ENCODE results near the gene OSBPL10.

The OSBPL10 gene

DNA sequence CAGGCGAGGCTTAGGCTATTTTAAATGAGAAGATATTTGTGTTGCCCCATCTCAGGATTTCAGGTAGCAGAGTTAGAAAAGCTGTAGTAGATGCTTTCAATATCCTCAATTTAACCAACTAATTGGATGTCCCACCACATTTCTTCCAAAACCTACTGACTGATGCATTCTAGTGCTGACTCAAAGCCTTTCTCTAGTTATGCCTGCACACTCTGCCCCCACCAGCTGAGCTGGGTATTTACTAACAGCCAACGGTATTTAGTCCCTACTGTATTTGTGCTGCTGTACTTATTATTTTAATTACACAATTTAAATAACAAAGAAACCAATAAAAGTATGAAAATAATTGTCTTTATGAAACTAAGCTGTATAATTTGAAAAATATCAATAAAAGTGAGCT lies 139.5 kb downstream of the OSBPL10 start:
- no peak for DNase-seq

DNA sequence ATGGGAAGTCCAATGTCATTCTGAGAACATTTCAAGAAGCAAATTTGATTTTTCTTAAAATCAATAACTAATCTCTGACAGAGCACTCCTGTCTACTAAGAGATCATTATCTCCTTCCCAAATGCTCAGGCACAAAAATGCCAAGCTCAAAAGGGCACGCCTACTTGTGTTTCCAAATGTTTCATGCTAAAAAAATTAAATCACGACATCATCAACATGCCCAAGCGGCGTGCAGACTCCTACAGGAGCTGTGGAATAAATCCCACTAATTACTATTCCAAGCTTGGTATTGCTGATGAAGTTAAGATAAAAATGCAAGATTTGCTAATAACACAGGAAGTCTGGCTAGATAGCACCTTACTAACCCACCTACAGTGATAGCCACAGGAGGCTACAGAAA lies 140.8 kb downstream of the OSBPL10 start:
- DNase-seq: no peak

DNA sequence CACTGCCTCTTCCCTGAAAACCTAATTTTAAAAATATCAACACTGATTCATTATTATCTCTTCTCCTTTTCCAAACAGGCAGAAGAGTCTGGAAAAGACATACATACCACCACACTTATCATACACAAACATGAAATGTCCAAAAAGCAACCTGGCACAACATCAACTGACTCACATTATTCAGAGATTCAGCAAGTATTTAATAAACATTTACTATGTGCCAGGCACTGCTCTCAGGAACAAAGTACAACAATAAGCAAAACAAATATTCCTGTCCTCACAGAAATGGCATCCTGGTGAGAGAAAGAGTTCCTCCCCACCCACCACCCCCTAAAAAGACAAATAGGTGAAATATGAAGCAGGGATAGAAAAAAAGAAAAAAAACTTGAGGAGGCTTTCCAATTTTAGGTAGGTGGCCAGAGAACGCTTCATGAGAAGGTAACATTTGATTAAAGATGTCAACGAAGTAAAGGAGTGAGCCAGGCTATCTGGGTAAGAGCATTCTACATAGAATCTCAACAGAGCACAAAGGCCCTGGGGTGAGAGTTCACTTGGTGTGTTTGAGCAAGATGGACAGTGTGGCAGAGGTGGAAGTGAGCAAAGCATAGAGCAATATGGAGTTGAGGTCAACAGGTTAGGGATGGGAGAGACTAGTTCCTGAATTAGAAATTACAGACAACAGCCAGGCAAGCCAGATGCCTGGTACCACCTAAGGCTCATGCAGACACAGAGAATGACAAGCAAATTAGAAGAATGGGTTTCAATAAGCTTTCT lies 141.7 kb downstream of the OSBPL10 start:
- no peak for DNase-seq

DNA sequence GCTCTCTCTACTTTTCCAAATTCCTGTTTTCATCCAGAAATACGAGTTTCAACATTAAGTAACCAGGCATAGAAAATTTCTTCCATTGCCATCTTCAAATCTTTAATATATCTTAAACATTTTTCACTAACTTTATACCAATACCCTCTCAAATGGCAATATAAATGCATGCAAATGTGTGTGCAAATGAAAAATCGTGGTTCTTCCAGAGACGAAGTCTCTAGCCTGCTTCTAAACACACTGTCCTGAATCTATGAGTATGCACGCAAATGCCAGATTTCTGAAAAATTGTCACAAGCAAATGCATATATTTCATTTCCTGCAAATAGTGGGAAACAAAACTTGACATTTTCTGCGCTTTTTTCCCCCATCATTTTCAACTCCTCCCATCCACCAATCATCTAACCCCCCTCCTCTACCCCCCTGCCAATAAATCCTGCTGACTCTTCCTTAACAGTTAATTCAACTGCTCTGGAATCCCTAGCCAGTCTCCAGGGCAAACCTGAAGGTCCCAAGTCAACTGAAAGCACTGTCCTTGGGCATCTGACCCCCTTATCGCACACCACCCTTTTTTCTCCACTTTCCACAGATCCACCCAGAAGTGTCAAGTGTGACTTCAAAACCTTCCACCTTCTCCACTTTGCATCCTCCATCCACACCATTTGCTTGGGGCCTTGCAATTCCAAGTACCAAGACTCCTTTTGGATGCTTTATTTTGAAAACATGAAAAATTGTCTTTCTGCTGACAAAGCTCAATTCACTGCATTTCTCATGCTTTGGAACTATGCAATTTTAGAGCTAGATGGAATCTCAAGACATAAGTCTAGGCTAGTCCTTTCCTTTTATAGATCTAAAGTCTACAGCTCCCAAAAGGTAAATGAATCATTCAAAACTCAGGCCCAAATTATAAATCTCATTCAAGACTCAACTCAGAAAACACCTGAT lies 144.7 kb downstream of the OSBPL10 start:
- DNase-seq: no peak

DNA sequence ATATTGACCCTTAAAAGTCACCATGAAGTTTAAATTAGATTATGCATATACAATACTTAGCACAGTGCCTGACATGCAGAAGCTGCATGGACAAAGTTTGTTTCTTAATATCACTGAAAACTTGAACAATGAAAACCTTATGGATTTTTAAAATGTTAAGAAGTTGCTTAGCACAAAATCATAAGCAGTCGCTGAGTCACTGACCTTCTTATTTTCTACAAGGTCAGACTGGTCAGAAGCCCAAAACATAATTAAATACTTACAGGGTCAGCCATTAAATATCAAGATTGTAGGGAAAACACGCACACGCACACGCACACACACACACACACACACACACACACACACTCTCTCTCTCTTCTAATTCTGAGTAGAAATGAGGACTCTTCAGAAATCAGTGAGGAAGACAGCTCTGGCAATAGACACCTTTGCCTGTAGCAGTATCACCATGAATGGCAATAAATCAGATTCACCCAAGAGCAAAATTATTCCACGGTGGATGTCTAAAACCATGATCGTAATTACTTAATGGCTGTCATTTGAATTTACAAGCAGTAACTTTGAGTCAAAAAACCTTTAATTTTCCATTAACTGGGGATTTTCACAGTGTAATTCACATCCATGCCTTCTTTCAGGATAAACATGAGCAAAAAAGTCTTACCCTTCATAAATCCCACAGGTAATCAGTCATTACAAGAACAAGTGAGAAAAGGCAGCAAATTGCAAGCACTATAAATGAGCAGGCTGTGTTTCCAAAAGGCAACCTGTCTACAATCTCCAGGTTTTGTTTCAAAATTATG lies 147.5 kb downstream of the OSBPL10 start:
- no peak for DNase-seq

DNA sequence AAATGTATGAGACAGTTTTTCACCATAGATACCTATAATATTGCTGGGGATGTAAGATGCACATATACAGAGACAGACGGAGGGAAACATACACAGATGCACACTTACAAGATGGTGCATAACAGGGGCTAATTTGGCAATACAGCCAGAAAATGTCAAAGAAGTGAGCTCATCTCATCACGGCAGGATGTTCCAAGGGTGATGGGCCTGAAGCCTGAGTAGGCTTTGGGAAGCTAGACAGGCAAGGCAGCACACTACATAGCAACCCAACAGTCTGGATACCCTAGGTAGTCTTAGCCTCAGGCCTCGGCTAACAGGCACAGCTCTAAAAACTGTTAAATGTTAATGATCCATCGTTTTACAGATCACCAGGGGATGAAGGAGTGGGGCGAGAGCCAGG lies 148.5 kb downstream of the OSBPL10 start:
- DNase-seq: no peak

DNA sequence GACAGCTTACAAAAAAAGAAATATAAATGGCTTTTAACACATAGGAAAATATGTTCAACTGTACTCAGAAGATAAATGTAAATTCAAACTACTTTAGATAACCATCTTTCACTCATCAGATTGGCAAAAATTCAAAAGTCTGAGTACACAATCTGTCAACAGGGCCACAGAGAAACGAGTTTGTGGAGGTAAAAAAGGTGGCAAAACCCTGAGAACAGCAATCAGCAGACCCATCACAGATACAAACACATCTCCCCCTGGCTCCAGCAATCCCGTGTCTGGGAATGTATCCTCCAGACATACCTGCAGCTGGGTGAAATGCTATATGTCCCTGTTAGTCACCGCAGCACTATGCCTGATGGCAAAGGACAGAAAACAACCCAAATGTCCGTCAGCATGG lies 149.5 kb downstream of the OSBPL10 start:
- no peak for DNase-seq

DNA sequence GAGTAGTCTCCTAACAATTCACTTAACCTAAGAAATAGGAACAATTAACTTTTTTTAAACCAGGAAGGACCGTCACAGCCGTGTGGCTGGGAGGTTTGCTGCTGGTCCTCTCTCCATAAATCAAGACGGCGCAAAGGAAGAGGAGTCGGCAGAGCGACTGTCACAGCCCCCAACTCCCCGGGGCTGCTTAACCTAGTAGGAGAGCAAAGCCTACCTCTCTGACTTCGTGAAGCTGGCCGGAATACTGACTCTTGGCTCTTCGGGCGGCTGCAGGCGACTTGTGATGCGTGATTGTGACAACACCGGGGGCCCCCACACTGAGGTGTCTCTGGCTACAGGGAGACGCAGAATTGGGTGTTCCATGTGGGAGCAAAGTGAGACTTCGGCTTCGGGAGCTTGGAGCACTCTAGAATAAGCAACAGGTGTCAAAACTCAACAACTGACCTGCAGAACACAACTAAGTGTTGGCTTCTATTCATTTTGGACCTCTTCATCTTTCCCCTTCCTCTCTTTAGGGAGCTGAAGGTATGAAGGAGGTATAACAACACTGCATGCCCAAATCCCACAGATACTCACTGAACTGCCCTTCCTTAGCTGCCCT lies 151.1 kb downstream of the OSBPL10 start:
- no peak for DNase-seq

DNA sequence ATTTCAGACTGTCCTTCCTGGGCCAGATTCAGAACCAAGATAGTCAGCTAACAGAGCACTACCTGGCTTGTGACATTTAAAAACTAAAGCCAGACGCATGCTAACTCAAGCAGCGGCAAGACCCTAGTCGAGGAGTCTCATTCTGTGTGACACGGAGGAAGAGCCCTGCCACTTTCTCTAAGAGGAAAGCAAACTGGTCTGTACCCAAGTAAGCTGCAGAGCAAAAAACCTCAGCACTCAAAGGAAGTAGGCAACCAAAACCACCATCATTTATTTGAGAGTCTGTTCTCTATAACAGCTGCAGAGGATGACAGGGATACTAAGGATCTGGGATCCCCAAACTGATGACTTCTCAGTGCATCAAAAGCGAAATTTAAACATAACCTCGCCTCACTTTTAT lies 152.1 kb downstream of the OSBPL10 start:
- no peak for DNase-seq

DNA sequence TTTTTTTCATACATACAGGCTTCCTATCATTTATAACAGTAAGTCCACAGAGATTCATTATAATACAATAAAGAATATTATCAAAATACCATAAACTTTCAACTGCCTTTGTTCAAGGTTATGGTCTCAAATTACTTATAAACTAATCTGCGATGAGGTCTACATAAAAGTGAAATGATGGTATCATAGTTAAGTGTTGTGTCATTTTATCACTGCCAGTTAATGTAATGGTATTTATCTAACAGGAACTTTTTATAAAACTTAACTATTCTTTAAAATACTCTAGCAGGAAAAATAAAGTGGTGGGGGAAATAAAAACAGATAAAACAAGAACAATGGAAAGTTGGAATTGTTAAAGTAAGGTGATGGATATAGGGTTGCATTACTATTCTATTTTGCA lies 153.1 kb downstream of the OSBPL10 start:
- DNase-seq: no peak

DNA sequence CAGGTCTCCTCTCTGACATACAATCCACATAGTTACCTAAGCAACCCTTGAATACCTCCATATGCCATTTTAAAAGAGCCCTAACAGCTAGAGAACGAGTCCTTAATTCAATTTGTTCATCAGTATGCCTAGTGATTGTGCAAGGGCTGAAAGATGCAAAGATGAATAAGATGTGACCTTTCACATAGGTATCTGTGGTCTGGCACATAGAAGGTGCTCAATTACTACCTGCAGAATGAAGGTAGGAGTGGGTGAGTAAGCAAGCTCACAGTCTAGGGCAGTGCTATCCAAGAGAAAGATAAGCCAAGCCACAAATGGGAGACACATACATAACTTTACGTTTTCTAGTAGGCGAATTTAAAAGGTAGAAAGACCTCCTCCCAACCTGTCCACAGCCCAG lies 157.9 kb downstream of the OSBPL10 start:
- no peak for DNase-seq

DNA sequence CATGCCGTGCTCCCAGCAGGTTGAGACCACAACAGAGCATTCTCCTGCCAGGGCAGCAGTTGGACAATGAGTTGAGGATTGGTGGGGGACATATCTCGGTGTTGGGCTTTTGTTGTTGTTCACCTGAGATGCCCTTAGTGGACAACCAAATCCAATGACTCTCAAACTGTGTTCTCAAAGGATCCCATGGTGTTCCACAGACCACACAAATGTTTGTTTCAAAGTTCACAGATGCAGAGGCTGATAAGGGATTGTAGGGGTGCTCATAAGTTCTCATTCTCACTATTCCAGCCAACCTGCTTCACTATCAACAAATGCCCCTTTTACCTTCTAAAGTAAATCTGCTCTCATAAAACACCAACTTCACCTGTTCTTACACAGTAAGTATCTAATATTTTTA lies 159.9 kb downstream of the OSBPL10 start:
- DNase-seq: no peak

DNA sequence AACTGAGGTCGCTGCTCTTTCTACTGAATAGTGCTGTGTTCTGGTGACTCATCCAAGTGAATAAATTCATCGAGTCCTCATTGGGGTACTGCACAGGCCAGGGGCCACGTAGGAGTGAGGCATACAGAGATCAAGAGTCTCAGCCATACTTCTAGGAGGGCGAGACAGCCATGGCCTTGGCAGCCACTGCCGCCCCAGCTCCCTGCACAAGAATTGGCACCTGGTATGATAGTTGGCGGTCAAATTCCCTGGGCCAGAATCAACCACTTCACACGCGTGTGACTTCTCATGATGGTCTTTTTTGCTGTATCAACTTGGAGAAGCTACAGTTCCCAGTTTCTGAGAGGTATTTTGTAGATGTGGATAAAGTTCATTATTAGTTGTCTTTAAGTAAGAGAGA lies 161.6 kb downstream of the OSBPL10 start:
- DNase-seq: no peak

DNA sequence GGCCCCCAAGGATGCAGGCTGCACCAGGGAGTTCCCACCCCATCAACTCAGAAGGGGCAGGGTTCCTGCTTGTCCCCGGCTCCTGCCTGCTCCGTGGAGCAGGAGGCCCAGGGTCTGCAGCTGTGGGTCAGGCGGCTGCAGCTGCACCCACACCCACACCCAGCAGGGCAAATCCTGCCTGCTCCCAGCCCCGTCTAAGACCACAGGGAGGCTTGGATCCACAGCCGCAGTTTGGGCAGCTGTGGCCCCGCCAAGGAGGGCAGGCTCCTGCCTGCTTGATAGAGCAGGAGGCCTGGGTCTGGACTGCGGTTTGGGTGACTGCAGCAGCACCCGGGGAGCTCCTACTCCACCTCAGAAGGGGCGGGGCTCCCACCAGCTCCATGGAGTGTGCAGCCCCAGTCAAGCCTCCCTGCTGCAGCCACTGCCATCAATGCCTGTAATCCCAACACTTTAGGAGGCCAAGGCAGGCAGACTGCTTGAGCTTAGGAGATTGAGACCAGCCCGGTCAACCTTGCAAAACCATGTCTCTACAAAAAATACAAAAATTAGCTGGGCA lies 163.6 kb downstream of the OSBPL10 start:
- no peak for DNase-seq

DNA sequence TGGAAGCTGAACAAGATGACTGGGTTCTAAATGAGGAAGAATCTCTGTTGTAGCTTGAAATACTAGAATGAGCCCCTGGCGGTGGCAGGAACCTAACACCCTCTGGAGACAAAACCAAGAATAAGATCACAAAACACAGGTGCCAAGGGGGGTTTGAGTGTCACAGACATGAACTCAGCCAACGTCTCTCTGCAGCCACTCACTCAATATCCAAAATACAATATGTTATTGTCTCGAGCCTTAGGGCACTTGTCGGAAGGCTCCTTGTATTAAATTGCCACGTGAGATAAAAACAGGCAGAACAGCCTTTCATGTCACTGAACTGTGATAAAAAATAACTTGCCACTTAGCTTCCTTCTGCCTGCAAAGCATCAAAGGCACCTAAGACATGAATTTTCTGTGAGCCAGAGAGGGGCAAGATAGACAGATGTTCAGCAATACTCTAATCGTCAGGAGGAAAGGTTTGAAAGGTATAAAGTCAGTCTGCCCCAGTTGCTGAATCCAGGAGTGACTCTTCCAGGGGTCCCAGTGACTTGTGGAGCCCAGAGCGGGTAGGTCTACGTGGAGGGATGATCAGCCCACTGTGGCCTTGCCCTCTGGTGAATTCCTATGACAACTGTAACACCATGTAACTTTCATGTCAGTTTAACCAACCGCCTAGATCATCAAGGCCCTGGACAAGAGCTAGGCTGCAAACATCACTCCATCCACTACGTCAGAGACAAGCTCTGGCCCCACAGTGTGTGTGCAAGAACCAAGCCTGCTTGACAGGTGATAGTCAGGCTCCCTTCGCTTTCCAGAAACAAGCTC lies 165.2 kb downstream of the OSBPL10 start:
- DNase-seq: no peak

DNA sequence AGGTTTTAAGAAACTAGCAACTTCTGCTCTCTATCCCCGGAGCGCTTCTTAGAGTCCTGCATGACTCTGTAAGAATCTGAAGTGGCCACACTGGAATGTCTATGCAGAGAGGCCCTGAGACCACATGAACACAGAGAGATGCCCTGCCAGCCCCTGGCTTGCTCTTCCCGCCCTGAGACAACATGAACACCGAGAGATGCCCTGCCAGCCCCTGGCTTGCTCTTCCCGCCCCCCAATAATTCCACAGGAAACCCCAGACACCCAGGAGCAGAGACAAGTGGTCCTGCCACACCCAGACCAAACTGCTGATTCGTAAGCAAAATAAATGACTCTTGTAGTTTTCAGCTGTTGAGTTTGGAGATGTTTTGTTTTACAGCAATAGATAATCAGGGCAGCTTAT lies 166.1 kb downstream of the OSBPL10 start:
- no peak for DNase-seq

DNA sequence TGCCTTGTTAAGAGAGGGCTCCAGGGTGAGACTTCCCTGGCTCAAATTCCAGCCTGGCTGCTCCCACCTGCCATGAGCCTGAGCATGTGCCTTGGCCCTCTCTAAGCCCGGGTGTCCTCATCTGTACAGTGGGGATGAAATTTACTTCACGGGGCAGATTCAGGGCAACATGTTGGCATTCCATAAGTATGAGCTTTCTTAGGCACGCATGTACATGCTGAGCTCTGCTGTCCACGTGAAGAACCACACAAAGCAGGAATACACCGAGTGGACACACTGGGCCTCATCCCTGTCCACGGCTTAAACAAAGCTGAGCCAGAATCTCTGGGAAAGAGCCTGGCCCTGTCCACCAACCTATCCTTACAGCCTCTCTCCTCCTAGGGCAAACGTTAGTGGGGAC lies 167.4 kb downstream of the OSBPL10 start:
- no peak for DNase-seq

DNA sequence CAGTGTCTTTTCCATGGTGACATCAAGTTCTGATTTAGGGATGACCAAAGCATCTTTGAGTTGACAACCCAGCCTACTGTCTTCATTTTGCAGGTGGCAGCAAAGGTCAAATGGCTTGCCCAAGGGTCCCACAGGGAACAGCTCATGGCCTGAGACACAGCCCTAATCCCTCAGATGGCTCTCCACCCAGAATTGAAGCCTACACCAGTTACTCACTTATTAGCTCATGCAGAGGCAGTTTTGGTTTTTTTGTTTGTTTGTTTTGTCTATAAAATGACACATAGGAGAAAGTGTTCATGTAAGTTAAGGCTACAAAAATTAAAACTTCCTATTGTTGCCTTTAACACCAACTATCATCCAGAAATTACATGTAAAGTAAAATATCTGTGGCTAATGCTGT lies 167.9 kb downstream of the OSBPL10 start:
- no peak for DNase-seq

DNA sequence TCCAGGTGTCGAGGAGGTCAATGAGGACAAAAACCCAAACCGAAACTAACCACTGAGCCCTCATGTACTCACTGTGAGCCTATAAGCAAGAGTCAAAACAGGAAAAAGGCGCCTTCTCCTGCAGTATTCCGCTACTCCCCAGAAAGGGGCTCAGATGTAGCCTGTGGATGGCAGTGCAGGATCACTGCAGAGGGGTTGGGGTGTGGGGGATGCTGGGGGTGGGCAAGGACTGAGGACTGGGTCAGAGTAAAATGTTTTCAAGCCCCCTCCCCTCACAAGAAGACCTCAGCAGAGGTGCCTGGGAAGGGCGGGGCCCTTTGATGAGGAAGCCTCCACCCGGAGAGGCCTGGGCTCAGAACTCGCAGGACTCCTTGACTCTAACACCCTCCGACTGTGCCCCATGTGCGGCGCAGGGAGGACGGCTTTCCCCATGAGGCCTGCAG lies 170.1 kb downstream of the OSBPL10 start:
- DNase-seq: no peak

DNA sequence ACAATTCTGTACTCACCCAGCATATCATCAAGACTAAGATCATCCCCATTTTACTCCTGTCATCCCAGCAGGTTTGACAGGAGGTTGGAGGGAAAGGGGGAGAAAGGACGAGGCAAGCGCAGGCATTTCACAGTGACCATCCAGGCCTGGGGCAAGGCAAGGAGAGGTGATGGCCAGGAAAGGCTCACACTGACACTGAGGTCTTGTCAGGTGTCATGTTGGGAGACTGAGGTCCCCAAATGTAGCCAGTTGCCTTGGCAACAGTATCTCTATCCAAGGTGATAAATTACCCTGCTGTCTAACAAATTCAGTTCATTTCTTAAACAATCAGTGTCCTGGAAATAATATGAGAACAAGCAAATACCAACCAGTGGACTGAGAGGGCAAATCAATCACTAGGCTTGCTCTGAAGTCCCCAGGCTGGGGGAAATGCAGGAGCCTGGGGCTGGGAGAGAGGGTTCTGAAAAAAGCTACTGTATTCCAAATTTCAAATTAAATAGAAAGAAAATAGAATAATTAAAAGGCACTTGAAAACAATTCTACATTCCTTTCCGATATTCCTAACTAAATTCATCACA lies 172.8 kb downstream of the OSBPL10 start:
- DNase-seq: no peak
